HCT116 (cell line): ENCODE measurements around the gene FBXL16. TPM values are rescaled to one million over a fixed set of nuclear protein-coding genes. Genes with fewer than 3 reads are reported as not detected.

Experiments used
- ATAC-seq: fragments of 200-7000 bp; cut with Tn5 transposase; 2 replicates; pipeline ENCODE4 v1.9.1; 2020; ENCODE audit warnings: mild to moderate bottlenecking, moderate library complexity
- BruUV-seq: library from RNA; stranded (reverse); fragments of 400-500 nt; replicated peaks from 2 replicates; lab custom pipeline; 2021; lab: Mats Ljungman, UMichigan
- CTCF ChIA-PET: fragments of 300-600 bp; sonication (Branson Sonifier 250); formaldehyde crosslinking; loops from one replicate; lab custom pipeline; 2021; ENCODE audit warnings: antibody characterized with exemption; lab: Charles Lee
- POLR2A ChIA-PET: fragments of 300-600, 350-600 bp; sonication (Branson Sonifier 250); formaldehyde crosslinking; loops from one replicate; lab custom pipeline; 2021; ENCODE audit warnings: antibody characterized with exemption; lab: Charles Lee
- RAD21 ChIA-PET, 2 experiments: fragments of 300-600 bp; sonication (Branson Sonifier 250); formaldehyde crosslinking; loops; one replicate each; lab custom pipeline; 2023; ENCODE audit warnings: low total read pairs in 2 of 2; ENCODE audit not compliant: uncharacterized antibody in 2 of 2, unreplicated experiment in 2 of 2, low non-redundant PET in 1 of 2; lab: Charles Lee
- DNase-seq: peaks from one replicate; pipeline ENCODE4 v3.0.0-alpha.2; 2010; ENCODE audit warnings: low read depth, low spot score
- H2AFZ ChIP-seq: fragments of 200-600 bp; shearing (Covaris generic), sonication (generic); 2 replicates; pipeline ENCODE4 v1.6.1; 2017; ENCODE audit warnings: low read depth, mixed run types, mixed read lengths, antibody characterized with exemption, low read length; ENCODE audit not compliant: poor library complexity, severe bottlenecking
- H3K27ac ChIP-seq: 2 replicates; pipeline ENCODE4 v1.5.1; 2012; ENCODE audit warnings: low read depth, low read length
- H3K27me3 ChIP-seq: fragments of 200-600 bp; sonication (generic); 2 replicates; pipeline ENCODE4 v1.6.1; 2016; ENCODE audit warnings: mixed run types, low read length, mixed read lengths; ENCODE audit not compliant: insufficient read depth
- H3K36me3 ChIP-seq, 2 experiments: fragments of 200-500 bp in 1 of 2; fragments of 200-600 bp in 1 of 2; sonication (Bioruptor generic) in 1 of 2; sonication (generic) in 1 of 2; 2 replicates each; pipeline versions ENCODE4 v1.5.1 to v1.6.1; 2014 to 2016; ENCODE audit warnings: low read length in 2 of 2, inconsistent platforms in 1 of 2, mixed read lengths in 1 of 2, mixed run types in 1 of 2; ENCODE audit not compliant: insufficient read depth in 2 of 2, control insufficient read depth in 1 of 2
- H3K4me1 ChIP-seq, 2 experiments: fragments of 200-600 bp in 1 of 2; sonication (generic) in 1 of 2; 2 replicates each; pipeline versions ENCODE4 v1.5.1 to v1.6.1; 2012 to 2017; ENCODE audit warnings: low read length in 2 of 2, inconsistent platforms in 1 of 2, mild to moderate bottlenecking in 1 of 2, mixed read lengths in 1 of 2, mixed run types in 1 of 2, moderate library complexity in 1 of 2; ENCODE audit not compliant: insufficient read depth in 2 of 2, control insufficient read depth in 1 of 2
- H3K4me2 ChIP-seq: fragments of 200-600 bp; sonication (generic); 2 replicates; pipeline ENCODE4 v1.6.1; 2017; ENCODE audit warnings: mixed run types, low read length, mixed read lengths
- H3K4me3 ChIP-seq, 2 experiments: fragments of 200-600 bp in 1 of 2; sonication (generic) in 1 of 2; replicated peaks in 1 of 2; 2 replicates each; pipeline ENCODE4 v1.5.1; 2011 to 2016; ENCODE audit warnings: low read length in 2 of 2, control low read depth in 1 of 2, low read depth in 1 of 2, mild to moderate bottlenecking in 1 of 2, mixed read lengths in 1 of 2, mixed run types in 1 of 2
- H3K79me2 ChIP-seq: fragments of 200-600 bp; sonication (generic); 2 replicates; pipeline ENCODE4 v1.6.1; 2017; ENCODE audit warnings: mild to moderate bottlenecking, mixed run types, low read length, moderate library complexity, mixed read lengths; ENCODE audit not compliant: insufficient read depth
- H3K9ac ChIP-seq: fragments of 200-600 bp; sonication (generic); 2 replicates; pipeline ENCODE4 v1.6.1; 2016; ENCODE audit warnings: low read length, mixed read lengths
- H3K9me2 ChIP-seq: fragments of 200-600 bp; sonication (generic), shearing (Covaris generic); 2 replicates; pipeline ENCODE4 v1.6.1; 2017; ENCODE audit warnings: mixed run types, mild to moderate bottlenecking, moderate library complexity; ENCODE audit not compliant: insufficient read depth
- H3K9me3 ChIP-seq, 2 experiments: fragments of 200-500 bp in 1 of 2; fragments of 200-600 bp in 1 of 2; sonication (Bioruptor generic) in 1 of 2; sonication (generic) in 1 of 2; 2 replicates each; pipeline ENCODE4 v1.6.1; 2014 to 2017; ENCODE audit warnings: low read length in 2 of 2, mixed read lengths in 2 of 2, inconsistent platforms in 1 of 2, low read depth in 1 of 2, mild to moderate bottlenecking in 1 of 2, mixed run types in 1 of 2, moderate library complexity in 1 of 2; ENCODE audit not compliant: control insufficient read depth in 1 of 2, insufficient read depth in 1 of 2
- H4K20me1 ChIP-seq: fragments of 200-600 bp; sonication (generic), shearing (Covaris generic); 2 replicates; pipeline ENCODE4 v1.6.1; 2017; ENCODE audit warnings: mixed run types, mild to moderate bottlenecking, moderate library complexity; ENCODE audit not compliant: insufficient read depth
- ATF3 ChIP-seq: IDR thresholded peaks from 2 replicates; pipeline ENCODE4 v1.6.1; 2012
- CBX3 ChIP-seq: IDR thresholded peaks from 2 replicates; pipeline ENCODE4 v1.6.1; 2012; ENCODE audit warnings: low read depth
- CEBPB ChIP-seq: IDR thresholded peaks from 2 replicates; pipeline ENCODE4 v1.6.1; 2012; ENCODE audit warnings: low read depth
- CTCF ChIP-seq, 3 experiments: fragments of 200-600 bp in 1 of 3; sonication (generic) in 1 of 3; IDR thresholded peaks in 2 of 3; conservative IDR thresholded peaks in 1 of 3; 2 replicates each; pipeline ENCODE4 v1.5.1; 2012 to 2017; ENCODE audit warnings: low read depth in 2 of 3, low read length in 2 of 3, antibody characterized with exemption in 1 of 3, borderline replicate concordance in 1 of 3, control low read depth in 1 of 3, mild to moderate bottlenecking in 1 of 3, mixed read lengths in 1 of 3, mixed run types in 1 of 3, moderate library complexity in 1 of 3; ENCODE audit not compliant: insufficient read depth in 1 of 3
- EGR1 ChIP-seq: IDR thresholded peaks from 2 replicates; pipeline ENCODE4 v1.6.1; 2012; ENCODE audit warnings: low read depth
- ELF1 ChIP-seq: IDR thresholded peaks from 2 replicates; pipeline ENCODE4 v1.6.1; 2012; ENCODE audit warnings: low read depth, borderline replicate concordance
- FOSL1 ChIP-seq: IDR thresholded peaks from 2 replicates; pipeline ENCODE4 v1.6.1; 2012; ENCODE audit warnings: low read depth
- JUND ChIP-seq: IDR thresholded peaks from 2 replicates; pipeline ENCODE4 v1.6.1; 2012
- MAX ChIP-seq: IDR thresholded peaks from 2 replicates; pipeline ENCODE4 v1.6.1; 2012
- POLR2A ChIP-seq: IDR thresholded peaks from 2 replicates; pipeline ENCODE4 v1.7.0; 2011; ENCODE audit warnings: borderline replicate concordance; ENCODE audit not compliant: insufficient read depth, insufficient read length; ENCODE audit errors: extremely low read depth
- POLR2AphosphoS5 ChIP-seq: IDR thresholded peaks from 2 replicates; pipeline ENCODE4 v1.6.1; 2011; ENCODE audit warnings: mild to moderate bottlenecking, low read depth, low read length, moderate library complexity
- RAD21 ChIP-seq: IDR thresholded peaks from 2 replicates; pipeline ENCODE4 v1.6.1; 2012; ENCODE audit warnings: low read depth, mild to moderate bottlenecking
- REST ChIP-seq: IDR thresholded peaks from 2 replicates; pipeline ENCODE4 v1.6.1; 2012; ENCODE audit warnings: low read depth
- SP1 ChIP-seq: IDR thresholded peaks from 2 replicates; pipeline ENCODE4 v1.6.1; 2012; ENCODE audit warnings: low read depth
- TCF7L2 ChIP-seq: IDR thresholded peaks from 2 replicates; pipeline ENCODE4 v1.7.0; 2011; ENCODE audit warnings: borderline replicate concordance, inconsistent platforms; ENCODE audit not compliant: insufficient read depth, insufficient read length; ENCODE audit errors: extremely low read depth
- YY1 ChIP-seq: IDR thresholded peaks from 2 replicates; pipeline ENCODE4 v1.6.1; 2011; ENCODE audit warnings: low read length, low read depth, moderate library complexity, mild to moderate bottlenecking; ENCODE audit not compliant: insufficient replicate concordance; ENCODE audit errors: extremely low read depth
- ZBTB33 ChIP-seq: IDR thresholded peaks from 2 replicates; pipeline ENCODE4 v1.6.1; 2011; ENCODE audit warnings: mild to moderate bottlenecking, low read length, moderate library complexity; ENCODE audit not compliant: insufficient replicate concordance; ENCODE audit errors: extremely low read depth
- intact Hi-C: fragments of 100-400 bp; cut with micrococcal nuclease; formaldehyde crosslinking; loops from 2 replicates; pipeline ENCODE4 v1.10.0; 2022
- total RNA-seq: library from RNA; stranded (reverse); gene quantifications from one replicate; pipeline ENCODE4 v1.2.1, GENCODE V29; 2021; ENCODE audit not compliant: unreplicated experiment

Gene FBXL16
- total RNA-seq, 1 experiment from 2014 or later = 49.7 TPM

- ChIA-PET POLR2A (no interaction called here), RAD21 (no interaction called here), CTCF (no interaction called here)
- peaks cover 0 to 4% of the 10 kb centered on the region in 2 experiments; a peak in 1 of 4 replicates for H3K36me3 ChIP-seq
- no peak overlapping the region for H2AFZ ChIP-seq
- no peak overlapping the region for H3K4me3 ChIP-seq
- TSS peak; percentile 21 for BruUV-seq
- H3K27me3 ChIP-seq = no peaks in the 10 kb centered on the region
- TF ChIP-seq ELF1 (no peak), CBX3 (no peak), RAD21 (no peak), YY1 (no peak), SP1 (no peak), JUND (no peak), EGR1 (no peak), REST (no peak), ZBTB33 (no peak), CEBPB (no peak), TCF7L2 (no peak), MAX (no peak), POLR2A (no peak), ATF3 (no peak), CTCF (IDR thresholded peaks at IDR 0.05 in 2 of 3, conservative IDR thresholded peaks at IDR 0.05 in 1 of 3; ENCODE audit: borderline replicate concordance in 1 of 3, insufficient read depth in 1 of 3, low read depth in 2 of 3, low read length in 2 of 3) (no peak), FOSL1 (no peak), POLR2AphosphoS5 (no peak)
- H3K79me2 ChIP-seq = peaks cover 21% of the 10 kb centered on the region
- H4K20me1 ChIP-seq = no peaks in the 10 kb centered on the region
- H3K4me2 ChIP-seq = no peak overlapping the region
- no peaks in the 10 kb centered on the region for H3K9me2 ChIP-seq
- DNase-seq (no peak), ATAC-seq (no peak)
- peaks cover 0 to 5% of the 10 kb centered on the region in 2 experiments; a peak in 1 of 4 replicates for H3K4me1 ChIP-seq
- no peaks in the 10 kb centered on the region for H3K9me3 ChIP-seq
- no peak overlapping the region for H3K9ac ChIP-seq
- intact Hi-C loops = no loop called here
- H3K27ac ChIP-seq = no peak overlapping the region
These were observed 32.1 kb downstream of the FBXL16 start for GRCh38 chr16:673399-673991.
